Stomach smooth muscle (tissue), 2 donors: Measurements from ENCODE around the gene BLTP2.
"Not testable (repeated sequence)": the region's sequence is repeated elsewhere in the genome, so short reads cannot be mapped to it uniquely, and the experiment has no call there.

Experiments
- H3K27ac ChIP-seq: one replicate; pipeline ENCODE4 v1.7.0; 2013; ENCODE audit warnings: mild to moderate bottlenecking, low read length, inconsistent platforms
- H3K27me3 ChIP-seq, 2 donors: one replicate each; pipeline ENCODE4 v1.7.0; 2013; ENCODE audit warnings: low read length in 2 of 2; ENCODE audit not compliant: insufficient read depth in 2 of 2, control insufficient read depth in 1 of 2
- H3K36me3 ChIP-seq, 2 donors: one replicate each; pipeline ENCODE4 v1.7.0; 2013; ENCODE audit warnings: low read length in 2 of 2; ENCODE audit not compliant: control insufficient read depth in 2 of 2, insufficient read depth in 2 of 2
- H3K4me1 ChIP-seq: one replicate; pipeline ENCODE4 v1.7.0; 2013; ENCODE audit warnings: low read length; ENCODE audit not compliant: control insufficient read depth, insufficient read depth
- H3K4me3 ChIP-seq, 2 donors: one replicate each; pipeline ENCODE4 v1.7.0; 2013; ENCODE audit warnings: low read length in 2 of 2
- H3K9ac ChIP-seq, 2 donors: one replicate each; pipeline ENCODE4 v1.7.0; 2013; ENCODE audit warnings: low read length in 2 of 2, mild to moderate bottlenecking in 1 of 2
- H3K9me3 ChIP-seq, 2 donors: one replicate each; pipeline ENCODE4 v1.7.0; 2013; ENCODE audit warnings: low read length in 2 of 2; ENCODE audit not compliant: control insufficient read depth in 2 of 2
- donor health status: healthy.
- donor health status: Pancreatic carcinoma.

Gene BLTP2

DNA sequence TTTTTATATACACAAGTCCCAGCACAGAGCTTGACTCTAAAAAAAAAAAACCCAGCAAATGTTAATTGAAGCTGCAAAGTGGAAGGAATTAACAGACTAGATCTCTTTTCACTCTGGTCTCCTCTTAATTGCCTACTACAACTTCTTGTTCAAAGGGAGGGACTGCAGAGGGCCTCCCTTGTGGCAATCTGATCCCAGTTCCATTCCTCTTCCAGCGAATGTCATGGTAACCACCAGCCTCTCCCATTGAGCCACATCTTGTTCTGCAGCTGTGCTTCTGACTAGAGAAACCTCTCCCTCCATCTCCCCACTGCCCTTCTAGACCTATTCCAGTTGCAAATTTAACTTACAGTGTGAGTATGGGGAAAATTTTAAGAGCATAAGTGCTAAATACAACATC lies 22.9 kb upstream of the BLTP2 start:
- H3K9me3 ChIP-seq = no peaks in the 10 kb centered on the region
- H3K36me3 ChIP-seq = peaks cover 27 to 28% of the 10 kb centered on the region in 2 donors
- H3K27ac ChIP-seq = no peak overlapping the region
- H3K27me3 ChIP-seq = no peaks in the 10 kb centered on the region
- peak overlapping the region in 1 of 2 donors; percentile 13 for H3K9ac ChIP-seq
- no peak overlapping the region for H3K4me3 ChIP-seq
- peaks cover 21% of the 10 kb centered on the region for H3K4me1 ChIP-seq

- Histone ChIP-seq H3K36me3 (peaks cover 12 to 17% of the 10 kb centered on the region in 2 donors), H3K27me3 (no peaks in the 10 kb centered on the region), H3K27ac (no peak overlapping the region), H3K9me3 (no peaks in the 10 kb centered on the region), H3K4me3 (peak overlapping the region in 1 of 2 donors; percentile 15), H3K4me1 (peaks cover 23% of the 10 kb centered on the region), H3K9ac (no peak overlapping the region)
These were observed 21.0 kb upstream of the BLTP2 start for GRCh38 chr17:28665994-28666393.

DNA sequence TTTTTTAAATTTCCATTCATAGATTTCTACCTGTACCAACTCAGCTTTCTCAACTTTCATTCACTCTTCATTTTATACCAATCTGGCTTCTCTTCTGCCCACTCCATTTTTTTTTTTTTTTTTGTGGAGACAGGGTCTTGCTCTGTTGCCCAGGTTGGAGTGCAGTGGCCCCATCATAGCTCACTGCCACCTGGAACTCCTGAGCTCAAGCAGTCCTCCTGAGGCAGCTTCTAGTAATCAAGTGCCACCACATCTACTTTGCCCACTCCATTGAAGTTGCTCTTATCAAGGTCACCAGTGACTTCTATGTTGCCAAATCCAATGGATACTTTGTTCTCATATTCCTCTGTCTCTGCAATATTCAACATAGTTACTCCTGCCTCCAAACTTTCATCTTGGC lies 18.8 kb upstream of the BLTP2 start:
- Histone ChIP-seq H3K36me3 (peaks cover 4 to 11% of the 10 kb centered on the region in 2 donors), H3K9me3 (no peaks in the 10 kb centered on the region), H3K4me1 (peaks cover 23% of the 10 kb centered on the region), H3K9ac (peak overlapping the region in 1 of 2 donors; percentile 98), H3K27ac (no peak overlapping the region), H3K4me3 (no peak overlapping the region), H3K27me3 (no peaks in the 10 kb centered on the region)

- H3K27ac ChIP-seq = peak overlapping the region; percentile 98
- no peaks in the 10 kb centered on the region for H3K27me3 ChIP-seq
- H3K4me1 ChIP-seq = peaks cover 23% of the 10 kb centered on the region
- H3K9ac ChIP-seq = peak overlapping the region; percentile 98 to 100
- H3K36me3 ChIP-seq = peaks cover 0 to 5% of the 10 kb centered on the region in 2 donors
- peak overlapping the region; percentile 99 to 100 for H3K4me3 ChIP-seq
- no peaks in the 10 kb centered on the region for H3K9me3 ChIP-seq
These were observed 17.5 kb upstream of the BLTP2 start for GRCh38 chr17:28662527-28662829.

DNA sequence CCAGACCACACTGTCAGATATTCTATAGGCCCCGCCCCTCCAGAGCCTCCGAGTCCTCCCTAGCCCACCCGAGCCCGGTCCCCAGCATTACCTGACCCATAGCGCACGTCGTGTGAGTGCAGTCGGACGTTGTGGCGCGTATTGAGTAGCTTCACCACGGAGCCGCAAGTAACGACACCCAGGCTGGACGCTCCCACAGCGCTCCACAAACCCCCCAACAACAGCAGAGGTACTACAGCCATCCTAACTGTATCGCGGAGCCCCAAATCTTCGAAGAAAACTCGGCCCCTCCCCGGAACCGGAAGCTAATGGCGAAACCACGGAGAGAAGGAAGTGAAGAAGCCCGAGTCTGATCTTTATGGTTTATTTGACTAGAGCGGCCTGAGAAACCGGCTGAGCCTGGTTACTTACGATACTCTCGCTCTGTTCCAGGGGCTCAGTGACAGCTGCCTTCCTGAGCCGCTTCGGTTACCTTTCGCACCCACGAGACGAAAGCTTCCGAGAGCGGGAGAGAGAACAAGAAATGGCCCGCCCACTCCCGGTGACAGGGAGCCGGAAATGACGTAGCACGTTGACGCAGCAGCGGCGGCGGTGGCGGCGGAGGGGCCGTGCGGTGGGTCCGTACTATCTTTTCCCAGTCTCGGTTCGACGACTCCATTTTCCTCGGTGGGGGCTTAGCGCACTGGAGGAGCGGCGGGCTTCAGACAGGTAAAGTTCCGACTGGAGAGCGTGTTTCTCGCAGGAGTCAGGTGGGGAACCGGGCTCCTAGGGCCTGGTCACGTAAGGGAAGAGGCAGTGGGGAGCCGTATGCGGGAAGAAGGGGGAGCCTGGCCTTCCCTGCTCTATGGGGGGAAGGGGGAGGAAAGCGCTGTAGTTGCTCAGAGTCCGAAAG lies 16.9 kb upstream of the BLTP2 start, which contains the start of the genes SDF2 and SUPT6H:
Gene SDF2 (minus strand): TSS at position 272 of the 892 bp plus-strand sequence. CDS start 30 bp downstream, at position 242.
Gene SUPT6H (plus strand): TSS at position 571 of the 892 bp plus-strand sequence. CDS start 11,197 bp downstream, outside the sequence.
- H3K9me3 ChIP-seq = no peaks in the 10 kb centered on the region
- peak within 1 kb of the TSS; percentile 98 to 100 for H3K9ac ChIP-seq
- H3K4me1 ChIP-seq = peaks cover 23% of the 10 kb centered on the region
- no peaks in the 10 kb centered on the region for H3K27me3 ChIP-seq
- H3K4me3 ChIP-seq = peak within 1 kb of the TSS; percentile 99 to 100
- H3K27ac ChIP-seq = peak within 1 kb of the TSS; percentile 98
- H3K36me3 ChIP-seq = peaks cover 0 to 5% of the 10 kb centered on the region in 2 donors

- not testable (repeated sequence) for H3K36me3 ChIP-seq
These were observed 14.5 kb upstream of the BLTP2 start for GRCh38 chr17:28659497-28659881.

DNA sequence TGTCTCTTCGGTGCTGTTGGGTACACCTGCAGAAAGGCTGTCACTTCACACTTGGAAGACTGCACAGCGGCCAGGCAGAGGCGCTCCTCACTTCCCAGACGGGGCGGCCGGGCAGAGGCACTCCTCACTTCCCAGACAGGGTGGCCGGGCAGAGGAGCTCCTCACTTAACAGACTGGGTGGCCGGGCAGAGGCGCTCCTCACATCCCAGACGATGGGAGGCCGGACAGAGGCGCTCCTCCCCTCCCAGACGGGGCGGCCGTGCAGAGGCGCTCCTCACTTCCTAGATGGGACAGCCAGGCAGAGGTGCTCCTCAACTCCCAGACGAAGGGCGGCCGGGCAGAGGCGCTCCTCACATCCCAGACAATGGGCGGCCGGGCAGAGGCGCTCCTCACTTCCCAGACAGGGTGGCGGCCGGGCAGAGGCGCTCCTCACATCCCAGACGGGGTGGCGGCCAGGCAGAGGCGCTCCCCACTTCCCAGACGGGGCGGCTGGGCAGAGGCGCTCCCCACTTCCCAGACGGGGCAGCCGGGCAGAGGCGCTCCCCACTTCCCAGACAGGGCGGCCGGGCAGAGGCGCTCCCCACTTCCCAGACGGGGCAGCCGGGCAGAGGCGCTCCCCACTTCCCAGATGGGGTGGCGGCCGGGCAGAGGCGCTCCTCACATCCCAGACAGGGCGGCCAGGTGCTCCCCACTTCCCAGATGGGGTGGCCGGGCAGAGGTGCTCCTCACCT lies 14.0 kb upstream of the BLTP2 start:
- not testable (repeated sequence) for H3K27ac ChIP-seq, H3K27me3 ChIP-seq

More at GRCh38 chr17:28659497-28659881, 14.5 kb upstream of the BLTP2 start:
- not testable (repeated sequence) for H3K27me3 ChIP-seq, H3K9me3 ChIP-seq, H3K4me3 ChIP-seq, H3K9ac ChIP-seq, H3K27ac ChIP-seq
- H3K4me1 ChIP-seq = peaks cover 17% of the 10 kb centered on the region

GRCh38 chr17:28658342-28658741 lies 13.4 kb upstream of the BLTP2 start:
- H3K27me3 ChIP-seq = not testable (repeated sequence)

More for the DNA sequence above, 14.0 kb upstream of the BLTP2 start:
- H3K9me3 ChIP-seq, H3K4me3 ChIP-seq, H3K9ac ChIP-seq, H3K36me3 ChIP-seq: not testable (repeated sequence)
- peaks cover 12% of the 10 kb centered on the region for H3K4me1 ChIP-seq

GRCh38 chr17:28657756-28658155 lies 12.8 kb upstream of the BLTP2 start:
- H3K4me3 ChIP-seq = no peak overlapping the region
- no peak overlapping the region for H3K27ac ChIP-seq
- H3K4me1 ChIP-seq = peaks cover under 1% of the 10 kb centered on the region
- peaks cover 4 to 12% of the 10 kb centered on the region in 2 donors for H3K36me3 ChIP-seq
- H3K9me3 ChIP-seq = no peaks in the 10 kb centered on the region
- no peaks in the 10 kb centered on the region for H3K27me3 ChIP-seq
- H3K9ac ChIP-seq = no peak overlapping the region

More at GRCh38 chr17:28658342-28658741, 13.4 kb upstream of the BLTP2 start:
- not testable (repeated sequence) for H3K9ac ChIP-seq, H3K4me1 ChIP-seq, H3K9me3 ChIP-seq, H3K27ac ChIP-seq, H3K4me3 ChIP-seq
- peaks cover under 1 to 10% of the 10 kb centered on the region in 2 donors for H3K36me3 ChIP-seq

DNA sequence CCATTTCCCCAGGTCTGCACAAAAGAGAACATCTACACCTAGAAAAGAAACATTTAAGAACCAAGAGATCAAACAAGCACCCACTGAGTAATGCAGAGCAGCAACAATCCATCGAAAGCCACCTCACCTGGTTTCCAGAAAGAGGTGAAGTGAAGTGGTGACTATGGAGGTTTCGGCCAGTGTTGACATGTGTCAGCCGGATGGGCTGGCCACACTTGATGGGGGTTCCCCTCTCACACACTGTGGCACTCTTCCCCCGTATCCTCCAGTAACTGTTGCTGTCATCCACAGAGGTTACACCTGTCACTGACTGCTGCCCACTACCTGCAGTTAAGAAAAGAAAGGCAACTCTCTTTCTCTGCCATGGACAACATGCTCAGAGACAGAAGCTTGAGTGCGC lies 10.2 kb upstream of the BLTP2 start:
- H3K36me3 ChIP-seq = peaks cover 7 to 14% of the 10 kb centered on the region in 2 donors
- H3K9ac ChIP-seq = no peak overlapping the region
- H3K4me3 ChIP-seq = no peak overlapping the region
- no peaks in the 10 kb centered on the region for H3K27me3 ChIP-seq
- no peak overlapping the region for H3K27ac ChIP-seq
- H3K4me1 ChIP-seq = no peaks in the 10 kb centered on the region
- no peaks in the 10 kb centered on the region for H3K9me3 ChIP-seq
